SK-N-SH treated with all-trans-retinoic acid at 6 μM for 48 hours (cell line): Measurements from ENCODE around the gene KCNIP4.

ENCODE experiments used
- ATAC-seq: fragments of 200-7000 bp; cut with Tn5 transposase; 3 replicates; pipeline ENCODE4 v1.9.1; 2020; ENCODE audit warnings: mild to moderate bottlenecking, moderate library complexity
- ARNTL ChIP-seq: fragments of 450-650 bp; formaldehyde crosslinking; IDR thresholded peaks from 2 replicates; pipeline ENCODE4 v1.5.0; 2020; ENCODE audit warnings: low read depth, mild to moderate bottlenecking, moderate library complexity, borderline replicate concordance
- BACH2 ChIP-seq: fragments of 250-450 bp; sonication (Bioruptor Pico); IDR thresholded peaks from 2 replicates; pipeline ENCODE4 v1.9.0; 2021; ENCODE audit warnings: mild to moderate bottlenecking, borderline replicate concordance
- CREB5 ChIP-seq: fragments of 250-450 bp; sonication (Bioruptor Pico); IDR thresholded peaks from 2 replicates; pipeline ENCODE4 v1.5.1; 2020; ENCODE audit warnings: low read depth, mild to moderate bottlenecking, moderate library complexity
- CSDC2 ChIP-seq: fragments of 250-450 bp; sonication (Bioruptor Pico); IDR thresholded peaks from 2 replicates; pipeline ENCODE4 v1.5.0; 2020; ENCODE audit warnings: mild to moderate bottlenecking, moderate library complexity
- CSRNP3 ChIP-seq: fragments of 250-450 bp; sonication (Bioruptor Pico); IDR thresholded peaks from 2 replicates; pipeline ENCODE4 v1.5.1; 2021; ENCODE audit warnings: mild to moderate bottlenecking, moderate library complexity
- ESRRG ChIP-seq: fragments of 250-450 bp; sonication (Bioruptor Pico); IDR thresholded peaks from 2 replicates; pipeline ENCODE4 v1.6.1; 2021; ENCODE audit warnings: mild to moderate bottlenecking
- GLIS3 ChIP-seq: fragments of 250-450 bp; sonication (Bioruptor Pico); IDR thresholded peaks from 2 replicates; pipeline ENCODE4 v1.5.0; 2020; ENCODE audit warnings: mild to moderate bottlenecking, moderate library complexity
- ISL1 ChIP-seq: fragments of 250-450 bp; sonication (Bioruptor Pico); IDR thresholded peaks from 2 replicates; pipeline ENCODE4 v2.1.2; 2022; ENCODE audit warnings: mild to moderate bottlenecking, moderate library complexity
- PATZ1 ChIP-seq: fragments of 250-450 bp; sonication (Bioruptor Pico); IDR thresholded peaks from 2 replicates; pipeline ENCODE4 v1.8.0; 2020; ENCODE audit warnings: mild to moderate bottlenecking, moderate library complexity, borderline replicate concordance
- PPARA ChIP-seq: fragments of 250-450 bp; sonication (Bioruptor Pico); IDR thresholded peaks from 2 replicates; pipeline ENCODE4 v1.5.0; 2020; ENCODE audit warnings: mild to moderate bottlenecking, borderline replicate concordance
- RARB ChIP-seq: fragments of 250-450 bp; sonication (Bioruptor Pico); IDR thresholded peaks from 2 replicates; pipeline ENCODE4 v1.8.0; 2021; ENCODE audit warnings: mild to moderate bottlenecking, moderate library complexity
- SNAI2 ChIP-seq: fragments of 250-450 bp; sonication (Bioruptor Pico); IDR thresholded peaks from 2 replicates; pipeline ENCODE4 v1.5.0; 2020; ENCODE audit warnings: mild to moderate bottlenecking, moderate library complexity
- TCF4 ChIP-seq: fragments of 250-450 bp; sonication (Bioruptor Pico); IDR thresholded peaks from 2 replicates; pipeline ENCODE4 v1.8.0; 2021; ENCODE audit warnings: mild to moderate bottlenecking, moderate library complexity, borderline replicate concordance
- TSHZ2 ChIP-seq: fragments of 250-450 bp; sonication (Bioruptor Pico); IDR thresholded peaks from 2 replicates; pipeline ENCODE4 v1.5.0; 2020; ENCODE audit warnings: mild to moderate bottlenecking, moderate library complexity
- ZC3H10 ChIP-seq: fragments of 250-450 bp; sonication (Bioruptor Pico); IDR thresholded peaks from 2 replicates; pipeline ENCODE4 v1.5.1; 2021; ENCODE audit warnings: mild to moderate bottlenecking, moderate library complexity
- ZFP30 ChIP-seq: fragments of 450-650 bp; formaldehyde crosslinking; IDR thresholded peaks from 2 replicates; pipeline ENCODE4 v1.5.0; 2022; ENCODE audit warnings: mild to moderate bottlenecking, moderate library complexity
- ZNF565 ChIP-seq: fragments of 450-650 bp; formaldehyde crosslinking; conservative IDR thresholded peaks from 2 replicates; pipeline ENCODE4 v1.5.0; 2020; ENCODE audit warnings: low read depth, mild to moderate bottlenecking, moderate library complexity
- ZNF70 ChIP-seq: fragments of 450-650 bp; formaldehyde crosslinking; IDR thresholded peaks from 2 replicates; pipeline ENCODE4 v1.5.0; 2020; ENCODE audit warnings: mild to moderate bottlenecking, moderate library complexity
- ZNF8 ChIP-seq: fragments of 450-650 bp; formaldehyde crosslinking; IDR thresholded peaks from 2 replicates; pipeline ENCODE4 v1.5.0; 2020; ENCODE audit warnings: mild to moderate bottlenecking, moderate library complexity

The KCNIP4 gene

GRCh38 chr4:21554066-21554465 lies 394.5 kb downstream of the KCNIP4 start:
- ATAC-seq, result no peak
- no peak for TF ChIP-seq RARB (CRISPR knock-in tag)
- no peak for TF ChIP-seq CSDC2
- no peak for TF ChIP-seq TCF4

GRCh38 chr4:21552455-21552854 lies 396.1 kb downstream of the KCNIP4 start:
- no peak for ATAC-seq
- TF ChIP-seq ISL1 (CRISPR knock-in tag), result peak; percentile 39
- TF ChIP-seq TSHZ2 (CRISPR knock-in tag), result no peak
- 0 out of 2 replicates have a peak, but pooled peaks have one; percentile 53 for TF ChIP-seq ZNF70 (CRISPR knock-in tag)
- TF ChIP-seq GLIS3 (CRISPR knock-in tag), result no peak
- no peak for TF ChIP-seq ARNTL (CRISPR knock-in tag)
- TF ChIP-seq CSDC2, result no peak

- TF ChIP-seq CREB5 (CRISPR knock-in tag), result no peak
- ATAC-seq, result no peak
Observed at GRCh38 chr4:21544955-21545354, 403.6 kb downstream of the KCNIP4 start.

- ATAC-seq, result no peak
- TF ChIP-seq BACH2 (no peak), CSRNP3 (CRISPR knock-in tag) (no peak), ZNF70 (CRISPR knock-in tag) (no peak), ZC3H10 (no peak), RARB (CRISPR knock-in tag) (no peak), GLIS3 (CRISPR knock-in tag) (no peak), ARNTL (CRISPR knock-in tag) (no peak), PPARA (CRISPR knock-in tag) (no peak), ZNF8 (no peak), PATZ1 (CRISPR knock-in tag) (no peak), ZNF565 (CRISPR knock-in tag) (no peak)
Observed at GRCh38 chr4:21544415-21544814, 404.2 kb downstream of the KCNIP4 start.

GRCh38 chr4:21543514-21543913 lies 405.1 kb downstream of the KCNIP4 start:
- TF ChIP-seq ZFP30 (CRISPR knock-in tag), result no peak
- no peak for TF ChIP-seq ESRRG (CRISPR knock-in tag)
- TF ChIP-seq CREB5 (CRISPR knock-in tag), result no peak
- no peak for TF ChIP-seq SNAI2 (CRISPR knock-in tag)
- ATAC-seq, result no peak
